Calu3 (cell line): ENCODE measurements around the gene S100A7. TPM values are rescaled to one million over a fixed set of nuclear protein-coding genes. Genes with fewer than 3 reads are reported as not detected.

Experiments
- BruUV-seq: library from RNA; stranded (reverse); fragments of 400-500 nt; replicated peaks from 2 replicates; lab custom pipeline; 2021; lab: Mats Ljungman, UMichigan
- CTCF ChIA-PET: fragments of 300-600 bp; sonication (Branson Sonifier 250); formaldehyde crosslinking; loops from one replicate; lab custom pipeline; 2022; ENCODE audit warnings: antibody characterized with exemption; lab: Charles Lee
- DNase-seq: peaks from one replicate; pipeline ENCODE4 v3.0.0; 2022
- H3K27ac Mint-ChIP-seq: one replicate; pipeline ENCODE4 v1.8.0; 2022; ENCODE audit warnings: mixed read lengths; ENCODE audit not compliant: unreplicated experiment
- H3K27me3 Mint-ChIP-seq: one replicate; pipeline ENCODE4 v1.8.0; 2022; ENCODE audit warnings: mixed read lengths; ENCODE audit not compliant: unreplicated experiment
- H3K36me3 Mint-ChIP-seq: one replicate; pipeline ENCODE4 v1.8.0; 2022; ENCODE audit warnings: mild to moderate bottlenecking, moderate library complexity, mixed read lengths; ENCODE audit not compliant: insufficient read depth, unreplicated experiment
- H3K4me1 Mint-ChIP-seq: one replicate; pipeline ENCODE4 v1.8.0; 2022; ENCODE audit warnings: mild to moderate bottlenecking, low read depth, mixed read lengths; ENCODE audit not compliant: unreplicated experiment
- H3K4me3 Mint-ChIP-seq: one replicate; pipeline ENCODE4 v1.8.0; 2022; ENCODE audit warnings: mild to moderate bottlenecking, low read depth, moderate library complexity, mixed read lengths; ENCODE audit not compliant: unreplicated experiment
- H3K9me3 Mint-ChIP-seq: one replicate; pipeline ENCODE4 v1.8.0; 2022; ENCODE audit warnings: low read depth, mixed read lengths; ENCODE audit not compliant: unreplicated experiment
- intact Hi-C: fragments of 100-400 bp; cut with micrococcal nuclease; formaldehyde crosslinking; loops from one replicate; pipeline ENCODE4 v1.10.0; 2022; ENCODE audit not compliant: unreplicated experiment
- total RNA-seq: library from RNA; stranded (reverse); gene quantifications from 2 replicates; pipeline ENCODE4 v1.2.3, GENCODE V29; 2022
- TF ChIP-seq, protein P1 (sequence below): fragments of 200-600 bp; IDR thresholded peaks from one replicate; pipeline ENCODE4 v1.8.0; 2022; ENCODE audit warnings: antibody characterized with exemption; ENCODE audit not compliant: unreplicated experiment

The S100A7 gene
- total RNA-seq, 1 experiment from 2014 or later: not detected

GRCh38 chr1:153447498-153448170 is 12.8 kb downstream of the S100A7 start:
- no peak for DNase-seq
- intact Hi-C loops: no loop called here
- Mint-ChIP-seq H3K4me3 (no peak overlapping the region), H3K9me3 (no peaks in the 10 kb centered on the region), H3K27me3 (peaks cover 73% of the 10 kb centered on the region), H3K27ac (no peak overlapping the region), H3K4me1 (no peaks in the 10 kb centered on the region), H3K36me3 (no peaks in the 10 kb centered on the region)
- no TSS peak for BruUV-seq
- TF ChIP-seq, protein P1, sequence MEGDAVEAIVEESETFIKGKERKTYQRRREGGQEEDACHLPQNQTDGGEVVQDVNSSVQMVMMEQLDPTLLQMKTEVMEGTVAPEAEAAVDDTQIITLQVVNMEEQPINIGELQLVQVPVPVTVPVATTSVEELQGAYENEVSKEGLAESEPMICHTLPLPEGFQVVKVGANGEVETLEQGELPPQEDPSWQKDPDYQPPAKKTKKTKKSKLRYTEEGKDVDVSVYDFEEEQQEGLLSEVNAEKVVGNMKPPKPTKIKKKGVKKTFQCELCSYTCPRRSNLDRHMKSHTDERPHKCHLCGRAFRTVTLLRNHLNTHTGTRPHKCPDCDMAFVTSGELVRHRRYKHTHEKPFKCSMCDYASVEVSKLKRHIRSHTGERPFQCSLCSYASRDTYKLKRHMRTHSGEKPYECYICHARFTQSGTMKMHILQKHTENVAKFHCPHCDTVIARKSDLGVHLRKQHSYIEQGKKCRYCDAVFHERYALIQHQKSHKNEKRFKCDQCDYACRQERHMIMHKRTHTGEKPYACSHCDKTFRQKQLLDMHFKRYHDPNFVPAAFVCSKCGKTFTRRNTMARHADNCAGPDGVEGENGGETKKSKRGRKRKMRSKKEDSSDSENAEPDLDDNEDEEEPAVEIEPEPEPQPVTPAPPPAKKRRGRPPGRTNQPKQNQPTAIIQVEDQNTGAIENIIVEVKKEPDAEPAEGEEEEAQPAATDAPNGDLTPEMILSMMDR: no peak
- CTCF ChIA-PET: no interaction called here

DNA sequence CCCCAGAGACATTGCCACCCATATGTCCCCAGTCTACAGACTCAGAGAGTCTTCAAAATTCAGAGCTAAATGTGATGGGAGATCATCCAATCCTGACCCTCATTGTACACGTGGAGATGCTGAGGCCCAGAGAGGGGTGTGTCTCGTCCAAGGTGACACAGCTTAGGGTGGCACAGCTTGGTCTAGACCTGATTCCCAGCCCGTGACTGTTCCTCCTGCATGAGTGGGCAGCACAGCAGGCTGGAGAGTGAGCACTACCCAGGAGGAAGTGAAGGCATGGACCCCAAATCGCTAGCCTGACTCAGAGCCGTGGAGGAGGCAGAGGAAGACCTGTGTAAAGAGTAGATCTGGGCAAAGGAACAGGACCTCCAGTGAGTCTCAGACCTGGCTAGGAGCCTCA is 16.4 kb downstream of the S100A7 start:
- no TSS peak for BruUV-seq
- intact Hi-C loops: no loop called here

GRCh38 chr1:153443486-153443885 is 17.0 kb downstream of the S100A7 start:
- CTCF ChIA-PET: interaction anchor here (1.0 kb wide), 1 partner anchor 67 kb away, joined by 3 read pairs; no protein-coding TSS in a partner anchor
- no TSS peak for BruUV-seq
- H3K4me3 Mint-ChIP-seq: no peak overlapping the region
- DNase-seq: no peak
- no peak overlapping the region for H3K27ac Mint-ChIP-seq
- H3K36me3 Mint-ChIP-seq: no peaks in the 10 kb centered on the region
- H3K27me3 Mint-ChIP-seq: peaks cover 85% of the 10 kb centered on the region
- H3K4me1 Mint-ChIP-seq: no peaks in the 10 kb centered on the region
- TF ChIP-seq, protein P1: no peak
- H3K9me3 Mint-ChIP-seq: no peaks in the 10 kb centered on the region
- intact Hi-C loops: no loop called here

More for the DNA sequence above, 16.4 kb downstream of the S100A7 start:
- Mint-ChIP-seq H3K27me3 (peaks cover 85% of the 10 kb centered on the region), H3K4me1 (no peaks in the 10 kb centered on the region), H3K4me3 (no peak overlapping the region), H3K9me3 (no peaks in the 10 kb centered on the region), H3K27ac (no peak overlapping the region), H3K36me3 (no peaks in the 10 kb centered on the region)
- DNase-seq: no peak
- CTCF ChIA-PET: interaction anchor here (1.0 kb wide), 1 partner anchor 66 kb away, joined by 3 read pairs; no protein-coding TSS in a partner anchor
- TF ChIP-seq, protein P1: no peak

DNA sequence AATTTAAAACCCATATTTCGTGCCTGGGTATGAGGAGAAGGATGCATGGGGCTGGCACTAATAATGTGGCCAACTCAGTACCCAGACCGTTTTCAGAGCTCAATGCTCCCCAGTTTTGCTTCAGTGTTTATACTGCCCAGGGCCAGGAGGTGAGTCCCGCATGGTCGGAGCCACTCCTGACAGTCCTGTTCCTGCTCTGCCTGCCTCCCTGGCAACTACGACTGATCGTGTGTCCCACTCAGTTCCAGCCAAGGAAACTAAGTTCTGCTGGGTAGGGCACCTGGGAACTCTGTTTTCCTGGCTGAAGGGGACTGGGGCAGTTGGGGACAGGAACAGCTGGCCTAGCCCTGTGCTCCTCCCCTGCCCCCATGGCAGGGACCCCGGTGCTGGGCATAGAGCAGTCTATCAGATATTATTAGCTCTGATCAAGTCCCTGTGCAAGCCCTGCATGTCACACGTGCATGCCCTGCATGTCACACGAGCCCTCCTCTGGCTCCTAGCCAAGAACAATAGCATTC is 19.2 kb downstream of the S100A7 start:
- CTCF ChIA-PET: interaction anchor here (0.5 to 0.7 kb wide), 2 partner anchors 19 to 52 kb away, joined by 3 read pairs; no protein-coding TSS in a partner anchor
- no peak for DNase-seq
- Mint-ChIP-seq H3K4me3 (no peak overlapping the region), H3K9me3 (no peaks in the 10 kb centered on the region), H3K27me3 (peaks cover 85% of the 10 kb centered on the region), H3K36me3 (no peaks in the 10 kb centered on the region), H3K4me1 (no peaks in the 10 kb centered on the region), H3K27ac (no peak overlapping the region)
- BruUV-seq: no TSS peak
- intact Hi-C loops: no loop called here
- TF ChIP-seq, protein P1: no peak
